ENCODE results near the gene UBE3B.
"Not testable (repeated sequence)": the region's sequence is repeated elsewhere in the genome, so short reads cannot be mapped to it uniquely, and the experiment has no call there.

UBE3B gene

GRCh38 chr12:109466305-109466704, 11.1 kb upstream of the UBE3B start:
- FAIRE-seq, result no peak

GRCh38 chr12:109466821-109467220, 10.6 kb upstream of the UBE3B start:
- DNase-seq (ENCODE audit: insufficient read length), result no peak
- no peak for FAIRE-seq
- TF ChIP-seq POLR2AphosphoS5 (IDR thresholded peaks at IDR 0.05; ENCODE audit: low read depth, low read length) (no peak), TAF1 (IDR thresholded peaks at IDR 0.05; ENCODE audit: borderline replicate concordance, low read depth, low read length) (no peak), POLR2A (IDR thresholded peaks at IDR 0.05; ENCODE audit: low read depth, low read length) (no peak)

More at GRCh38 chr12:109466305-109466704, 11.1 kb upstream of the UBE3B start:
- TF ChIP-seq POLR2AphosphoS5 (IDR thresholded peaks at IDR 0.05; ENCODE audit: low read depth, low read length) (no peak), TAF1 (IDR thresholded peaks at IDR 0.05; ENCODE audit: borderline replicate concordance, low read depth, low read length) (no peak), POLR2A (IDR thresholded peaks at IDR 0.05; ENCODE audit: low read depth, low read length) (no peak)
- DNase-seq (ENCODE audit: insufficient read length), result no peak

DNA sequence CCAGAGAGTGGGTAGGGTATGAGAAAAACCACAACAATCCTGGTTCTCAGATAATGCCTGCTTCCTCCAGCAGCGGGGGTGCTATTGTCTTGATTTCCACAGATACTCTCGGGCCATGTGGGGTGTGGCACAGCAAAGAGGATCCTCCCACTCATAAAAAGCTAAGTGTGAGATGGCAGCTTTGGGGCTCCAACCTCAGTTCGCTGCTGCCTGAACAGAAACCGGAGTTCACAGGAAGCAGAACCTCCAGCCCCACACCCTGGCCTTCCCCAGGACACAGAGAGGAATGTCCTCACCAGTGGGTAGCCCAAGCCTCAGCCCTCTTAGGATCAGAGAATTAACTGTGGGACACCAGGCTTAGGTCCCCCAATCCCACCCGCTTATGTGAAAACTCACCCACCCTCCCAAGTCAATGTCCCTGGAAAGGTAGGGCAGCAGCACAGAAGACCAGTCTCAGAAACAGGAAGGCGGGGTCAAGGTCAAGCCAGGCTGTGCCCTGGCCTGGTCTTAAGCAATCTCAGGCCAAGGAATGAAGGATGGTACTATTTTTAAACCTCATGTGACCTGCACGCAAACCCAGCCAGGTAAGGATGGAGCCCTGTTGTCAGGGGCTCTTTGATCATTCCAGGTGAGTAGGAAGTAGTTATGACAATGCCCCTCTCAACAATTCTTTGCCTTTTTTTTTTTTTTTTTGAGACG, 9.3 kb upstream of the UBE3B start:
- FAIRE-seq (no peak), DNase-seq (ENCODE audit: insufficient read length) (no peak)
- TF ChIP-seq POLR2AphosphoS5 (IDR thresholded peaks at IDR 0.05; ENCODE audit: low read depth, low read length) (no peak), TAF1 (IDR thresholded peaks at IDR 0.05; ENCODE audit: borderline replicate concordance, low read depth, low read length) (no peak), POLR2A (IDR thresholded peaks at IDR 0.05; ENCODE audit: low read depth, low read length) (no peak)

GRCh38 chr12:109469517-109469916, 7.9 kb upstream of the UBE3B start:
- FAIRE-seq, result no peak
- TF ChIP-seq POLR2AphosphoS5 (IDR thresholded peaks at IDR 0.05; ENCODE audit: low read depth, low read length) (no peak), POLR2A (IDR thresholded peaks at IDR 0.05; ENCODE audit: low read depth, low read length) (no peak), TAF1 (IDR thresholded peaks at IDR 0.05; ENCODE audit: borderline replicate concordance, low read depth, low read length) (no peak)
- no peak for DNase-seq (ENCODE audit: insufficient read length)

- DNase-seq (ENCODE audit: insufficient read length), result no peak
- no peak for TF ChIP-seq POLR2A (IDR thresholded peaks at IDR 0.05; ENCODE audit: low read depth, low read length)
- no peak for TF ChIP-seq POLR2AphosphoS5 (IDR thresholded peaks at IDR 0.05; ENCODE audit: low read depth, low read length)
- no peak for TF ChIP-seq TAF1 (IDR thresholded peaks at IDR 0.05; ENCODE audit: borderline replicate concordance, low read depth, low read length)
- no peak for FAIRE-seq
Measured at GRCh38 chr12:109473006-109473405, 4.4 kb upstream of the UBE3B start.

DNA sequence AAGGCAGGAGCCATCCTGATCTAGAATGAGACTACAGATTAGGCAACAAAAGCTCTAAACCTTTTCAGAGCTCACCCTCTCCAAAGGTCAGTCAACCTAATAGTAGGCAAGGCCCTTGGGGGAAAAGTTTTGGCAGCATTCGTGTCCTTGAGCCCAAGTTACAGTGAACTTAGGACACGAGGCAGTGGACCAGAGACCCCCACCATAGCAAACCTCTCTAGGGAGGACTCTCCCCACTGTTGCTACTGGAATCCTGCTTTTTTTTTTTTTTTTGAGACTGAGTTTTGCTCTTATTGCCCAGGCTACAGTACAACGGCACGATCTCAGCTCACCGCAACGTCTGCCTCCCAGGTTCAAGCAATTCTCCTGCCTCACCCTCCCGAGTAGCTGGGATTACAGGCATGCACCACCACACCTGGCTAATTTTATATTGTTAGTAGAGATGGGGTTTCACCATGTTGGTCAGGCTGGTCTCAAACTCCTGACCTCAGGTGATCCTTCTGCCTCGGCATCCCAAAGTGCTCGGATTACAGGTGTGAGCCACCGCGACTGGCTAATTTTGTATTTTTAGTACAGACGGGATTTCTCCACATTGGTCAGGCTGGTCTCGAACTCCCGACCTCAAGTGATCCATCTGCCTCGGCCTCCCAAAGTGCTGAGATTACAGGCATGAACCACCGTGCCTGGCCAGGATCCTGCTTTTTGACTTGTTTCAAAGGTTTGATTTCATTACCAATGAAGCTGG, 3.7 kb upstream of the UBE3B start:
- DNase-seq (ENCODE audit: insufficient read length); FAIRE-seq: not testable (repeated sequence)

DNA sequence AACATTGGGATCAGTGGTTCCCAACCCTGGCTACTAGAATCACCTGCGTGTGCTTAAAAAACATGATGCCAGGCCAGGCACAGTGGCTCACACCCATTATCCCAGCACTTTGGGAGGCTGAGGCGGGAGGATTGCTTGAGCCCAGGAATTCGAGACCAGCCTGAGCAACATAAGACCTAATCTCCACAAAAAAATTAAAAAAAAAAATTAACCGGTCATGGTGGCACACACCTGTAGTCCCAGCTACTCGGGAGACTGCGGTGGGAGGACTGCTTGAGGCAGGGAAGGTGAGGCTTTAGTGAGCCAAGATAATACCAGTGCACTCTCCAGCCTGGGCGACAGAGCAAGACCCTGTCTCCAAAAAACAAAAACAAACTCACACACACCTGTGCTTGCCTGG, 2.3 kb upstream of the UBE3B start:
- no peak for DNase-seq (ENCODE audit: insufficient read length)
- FAIRE-seq, result no peak
- no peak for TF ChIP-seq POLR2AphosphoS5 (IDR thresholded peaks at IDR 0.05; ENCODE audit: low read depth, low read length)
- TF ChIP-seq TAF1 (IDR thresholded peaks at IDR 0.05; ENCODE audit: borderline replicate concordance, low read depth, low read length), result no peak
- no peak for TF ChIP-seq POLR2A (IDR thresholded peaks at IDR 0.05; ENCODE audit: low read depth, low read length)

GRCh38 chr12:109475993-109476806, 1.2 kb upstream of the UBE3B start:
- no peak for TF ChIP-seq TAF1 (IDR thresholded peaks at IDR 0.05; ENCODE audit: borderline replicate concordance, low read depth, low read length)
- no peak for TF ChIP-seq POLR2AphosphoS5 (IDR thresholded peaks at IDR 0.05; ENCODE audit: low read depth, low read length)
- no peak for TF ChIP-seq POLR2A (IDR thresholded peaks at IDR 0.05; ENCODE audit: low read depth, low read length)
- FAIRE-seq (peak; percentile 44), DNase-seq (ENCODE audit: insufficient read length) (no peak)

DNA sequence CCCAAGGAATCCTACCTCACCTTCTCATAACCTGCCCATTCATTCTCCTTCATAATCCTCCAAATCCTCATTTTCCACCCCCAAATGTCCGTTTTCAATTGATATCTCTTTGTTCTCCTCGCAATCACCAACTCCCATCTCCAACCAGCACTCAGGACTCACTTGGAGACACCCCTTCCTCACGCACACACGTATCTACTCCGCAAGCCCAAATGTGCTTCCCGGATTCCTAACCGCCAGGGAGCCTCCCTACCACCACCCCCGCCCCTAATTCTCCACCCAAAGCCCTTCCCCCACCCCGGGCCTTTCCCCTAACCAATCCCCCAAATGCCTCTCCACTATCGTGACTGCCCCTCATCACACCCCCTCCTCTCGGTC, 638 bp upstream of the UBE3B start:
- FAIRE-seq (no peak), DNase-seq (ENCODE audit: insufficient read length) (no peak)
- TF ChIP-seq POLR2A (IDR thresholded peaks at IDR 0.05; ENCODE audit: low read depth, low read length) (no peak), POLR2AphosphoS5 (IDR thresholded peaks at IDR 0.05; ENCODE audit: low read depth, low read length) (no peak)

- DNase-seq (ENCODE audit: insufficient read length), result no peak
- FAIRE-seq, result no peak
- TF ChIP-seq TAF1 (IDR thresholded peaks at IDR 0.05; ENCODE audit: borderline replicate concordance, low read depth, low read length), result no peak
Measured at GRCh38 chr12:109477963-109478315, 505 bp downstream of the UBE3B start.

DNA sequence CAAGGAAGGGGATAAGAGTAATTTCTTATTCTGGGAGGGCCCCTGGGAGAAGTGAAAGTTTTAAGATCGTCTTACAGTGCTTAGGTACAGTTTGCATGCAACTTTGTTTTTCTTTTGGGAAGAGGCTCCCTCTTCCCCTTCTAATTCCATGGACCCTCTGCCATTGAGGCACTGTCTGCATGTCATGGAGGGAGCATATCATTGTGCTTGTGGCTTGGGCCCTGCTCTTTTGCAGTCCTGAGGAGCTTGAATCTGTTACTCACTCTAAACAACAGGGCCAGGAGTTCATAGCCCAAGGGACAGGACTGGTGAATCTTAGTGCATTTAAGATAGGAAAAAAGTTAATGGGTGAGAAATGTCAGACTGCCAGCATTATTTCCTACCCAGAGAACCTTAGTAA, 2.3 kb downstream of the UBE3B start:
- TF ChIP-seq TAF1 (IDR thresholded peaks at IDR 0.05; ENCODE audit: borderline replicate concordance, low read depth, low read length), result no peak
- no peak for TF ChIP-seq POLR2AphosphoS5 (IDR thresholded peaks at IDR 0.05; ENCODE audit: low read depth, low read length)
- TF ChIP-seq POLR2A (IDR thresholded peaks at IDR 0.05; ENCODE audit: low read depth, low read length), result no peak
- FAIRE-seq, result no peak
- DNase-seq (ENCODE audit: insufficient read length), result no peak

DNA sequence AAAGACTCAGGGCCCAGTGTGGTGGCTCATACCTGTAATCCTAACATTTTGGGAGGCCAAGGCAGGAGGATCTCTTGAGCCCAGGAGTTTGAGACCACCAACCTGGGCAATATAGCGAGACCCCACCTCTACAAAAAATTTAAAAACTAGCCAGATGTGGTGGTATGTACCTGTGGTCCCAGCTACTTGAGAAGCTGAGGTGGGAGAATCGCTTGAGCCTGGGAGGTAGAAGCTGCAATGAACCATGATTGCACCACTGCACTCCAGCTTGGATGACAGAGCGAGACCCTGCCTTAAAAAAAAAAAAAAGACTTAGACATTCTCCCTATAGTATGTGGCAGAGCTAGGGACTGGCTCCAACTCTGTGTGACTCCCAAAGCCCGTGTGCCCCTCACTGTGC, 2.9 kb downstream of the UBE3B start:
- TF ChIP-seq POLR2A (IDR thresholded peaks at IDR 0.05; ENCODE audit: low read depth, low read length) (no peak), TAF1 (IDR thresholded peaks at IDR 0.05; ENCODE audit: borderline replicate concordance, low read depth, low read length) (no peak), POLR2AphosphoS5 (IDR thresholded peaks at IDR 0.05; ENCODE audit: low read depth, low read length) (no peak)
- FAIRE-seq, result no peak
- no peak for DNase-seq (ENCODE audit: insufficient read length)
